GM10266 (cell line): ENCODE data around the gene KIAA0930.

Experiments used
- DNase-seq: peaks from one replicate; pipeline ENCODE4 v3.0.0; 2012; ENCODE audit errors: extremely low spot score
- TF ChIP-seq, protein P1 (sequence below): IDR thresholded peaks from 2 replicates; pipeline ENCODE4 v1.5.1; 2012; ENCODE audit warnings: mild to moderate bottlenecking, low read depth; ENCODE audit not compliant: control insufficient read depth, insufficient read depth; ENCODE audit errors: missing control alignments

The KIAA0930 gene

GRCh38 chr22:45207533-45207932, 33.2 kb downstream of the KIAA0930 start:
- TF ChIP-seq, protein P1, sequence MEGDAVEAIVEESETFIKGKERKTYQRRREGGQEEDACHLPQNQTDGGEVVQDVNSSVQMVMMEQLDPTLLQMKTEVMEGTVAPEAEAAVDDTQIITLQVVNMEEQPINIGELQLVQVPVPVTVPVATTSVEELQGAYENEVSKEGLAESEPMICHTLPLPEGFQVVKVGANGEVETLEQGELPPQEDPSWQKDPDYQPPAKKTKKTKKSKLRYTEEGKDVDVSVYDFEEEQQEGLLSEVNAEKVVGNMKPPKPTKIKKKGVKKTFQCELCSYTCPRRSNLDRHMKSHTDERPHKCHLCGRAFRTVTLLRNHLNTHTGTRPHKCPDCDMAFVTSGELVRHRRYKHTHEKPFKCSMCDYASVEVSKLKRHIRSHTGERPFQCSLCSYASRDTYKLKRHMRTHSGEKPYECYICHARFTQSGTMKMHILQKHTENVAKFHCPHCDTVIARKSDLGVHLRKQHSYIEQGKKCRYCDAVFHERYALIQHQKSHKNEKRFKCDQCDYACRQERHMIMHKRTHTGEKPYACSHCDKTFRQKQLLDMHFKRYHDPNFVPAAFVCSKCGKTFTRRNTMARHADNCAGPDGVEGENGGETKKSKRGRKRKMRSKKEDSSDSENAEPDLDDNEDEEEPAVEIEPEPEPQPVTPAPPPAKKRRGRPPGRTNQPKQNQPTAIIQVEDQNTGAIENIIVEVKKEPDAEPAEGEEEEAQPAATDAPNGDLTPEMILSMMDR, result no peak
- DNase-seq, result no peak

DNA sequence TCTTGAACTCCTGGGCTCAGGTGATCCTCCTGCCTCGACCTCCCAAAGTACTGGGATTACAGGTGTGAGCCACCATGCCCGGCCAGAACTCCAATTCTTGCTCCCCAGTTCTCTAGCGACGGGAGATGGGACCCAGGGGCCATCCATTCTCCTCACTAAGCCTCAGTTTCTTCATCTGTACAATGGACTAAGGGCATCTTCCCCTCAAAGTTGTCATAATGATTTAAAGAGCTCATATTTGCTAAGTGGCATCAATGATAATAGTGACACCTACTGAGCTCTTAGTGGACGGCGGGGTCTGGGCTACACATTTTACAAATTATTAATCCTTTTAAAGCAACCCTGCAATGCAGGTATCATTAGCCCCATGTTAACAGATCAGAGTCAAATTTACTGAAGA, 34.5 kb downstream of the KIAA0930 start:
- TF ChIP-seq, protein P1, result no peak
- no peak for DNase-seq

- TF ChIP-seq, protein P1, result no peak
- no peak for DNase-seq
Observed at GRCh38 chr22:45205276-45205925, 35.3 kb downstream of the KIAA0930 start.

- TF ChIP-seq, protein P1, result no peak
- no peak for DNase-seq
Observed at GRCh38 chr22:45204819-45205218, 35.9 kb downstream of the KIAA0930 start.

GRCh38 chr22:45204241-45204640, 36.5 kb downstream of the KIAA0930 start:
- no peak for DNase-seq
- TF ChIP-seq, protein P1, result no peak

DNA sequence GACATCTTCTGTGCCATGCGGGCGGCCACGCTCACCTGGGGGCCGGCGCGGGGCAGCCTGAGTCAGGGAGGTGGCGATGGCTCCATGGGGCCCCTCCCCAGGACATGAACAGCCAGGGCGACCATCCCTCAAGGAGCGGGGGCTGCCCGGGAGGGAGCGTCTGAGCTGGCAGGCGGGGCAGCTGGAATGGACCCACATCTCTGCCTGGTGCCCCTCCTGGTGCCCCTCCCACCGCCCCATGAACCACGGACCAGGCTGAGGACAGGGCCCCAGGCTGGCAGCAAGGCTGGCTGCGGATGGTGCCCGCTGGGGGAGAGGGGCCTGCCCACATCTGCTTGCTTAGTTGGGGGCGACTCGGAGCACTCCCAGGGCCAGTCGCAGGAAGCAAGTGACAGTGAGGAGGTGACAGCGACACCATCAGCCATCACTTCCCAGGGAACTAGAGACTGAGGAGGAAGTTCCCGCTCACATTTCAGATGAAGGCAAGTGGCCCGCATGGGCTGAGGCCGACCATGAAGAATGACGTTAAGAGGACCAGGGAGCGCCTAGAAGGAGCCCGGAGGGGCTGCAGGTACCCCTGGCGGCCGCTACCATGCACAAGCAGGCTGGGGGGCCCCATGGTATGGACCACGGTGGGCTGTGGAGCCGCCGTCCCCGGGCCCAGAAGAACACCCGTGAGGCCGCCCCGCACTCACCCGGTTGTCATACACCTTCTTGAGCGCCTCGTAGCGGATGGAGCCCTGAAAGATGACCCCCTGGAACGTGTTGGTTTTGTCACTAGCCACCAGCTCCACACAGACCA, 37.3 kb downstream of the KIAA0930 start:
- TF ChIP-seq, protein P1, result no peak
- DNase-seq, result no peak

GRCh38 chr22:45202333-45203149, 38.2 kb downstream of the KIAA0930 start:
- TF ChIP-seq, protein P1, result no peak

More at GRCh38 chr22:45202333-45203149, 38.2 kb downstream of the KIAA0930 start:
- DNase-seq, result no peak
